Fibroblast of the conjunctiva (primary cell): ENCODE results near the gene PLK1.

ENCODE experiments used
- DNase-seq: peaks from one replicate; pipeline ENCODE4 v3.0.0-alpha.2; 2010; ENCODE audit warnings: low read depth

PLK1 gene

DNA sequence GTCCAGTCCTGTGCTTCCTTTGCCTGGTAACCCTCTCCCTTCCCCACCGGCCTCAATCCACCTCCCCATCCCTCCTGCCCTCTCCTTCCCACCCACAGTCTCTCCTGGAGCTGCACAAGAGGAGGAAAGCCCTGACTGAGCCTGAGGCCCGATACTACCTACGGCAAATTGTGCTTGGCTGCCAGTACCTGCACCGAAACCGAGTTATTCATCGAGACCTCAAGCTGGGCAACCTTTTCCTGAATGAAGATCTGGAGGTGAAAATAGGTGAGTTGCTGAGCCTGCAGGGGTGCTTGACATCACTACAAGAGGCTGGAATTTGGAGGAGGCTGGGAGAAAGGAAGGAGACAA is 1.3 kb downstream of the PLK1 start:
- no peak for DNase-seq

DNA sequence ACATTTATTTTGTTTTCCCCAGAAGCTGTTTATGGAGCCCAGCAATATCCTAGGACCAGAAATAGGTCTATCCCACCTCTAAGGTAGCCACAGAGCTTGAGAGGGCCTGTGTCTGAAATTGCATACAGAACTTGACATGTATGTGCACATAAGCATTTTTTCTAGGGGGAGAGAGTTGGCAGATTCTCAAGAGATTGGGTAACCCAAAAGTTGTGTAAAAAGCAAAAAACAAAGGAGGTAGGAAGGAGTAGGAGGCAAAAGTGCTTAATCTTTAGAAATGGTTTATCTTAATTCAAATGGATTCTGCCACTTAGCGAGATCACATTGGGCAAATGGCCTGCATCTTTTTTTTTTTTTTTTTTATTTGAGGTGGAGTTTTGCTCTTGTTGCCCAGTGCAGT is 3.5 kb downstream of the PLK1 start:
- DNase-seq, result no peak

DNA sequence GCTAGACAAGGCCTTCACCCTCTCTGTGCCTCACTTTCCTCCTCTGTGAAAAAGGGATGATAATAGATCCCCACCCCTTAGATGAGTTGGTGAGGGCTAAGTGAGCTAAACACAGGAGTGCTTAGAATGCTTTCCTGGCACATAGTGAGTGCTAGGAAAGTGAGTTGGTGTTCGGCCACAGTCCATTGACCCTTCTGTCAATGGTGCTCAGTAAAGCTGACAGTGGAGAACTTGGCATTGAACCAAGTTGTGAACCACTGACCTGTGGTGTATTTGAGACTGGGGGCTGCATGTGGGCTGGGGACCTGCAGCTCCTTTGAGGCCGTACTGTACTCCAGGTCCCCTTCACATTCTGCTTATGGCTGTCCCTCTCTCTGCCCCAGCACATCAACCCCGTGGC is 4.8 kb downstream of the PLK1 start:
- DNase-seq, result no peak

DNA sequence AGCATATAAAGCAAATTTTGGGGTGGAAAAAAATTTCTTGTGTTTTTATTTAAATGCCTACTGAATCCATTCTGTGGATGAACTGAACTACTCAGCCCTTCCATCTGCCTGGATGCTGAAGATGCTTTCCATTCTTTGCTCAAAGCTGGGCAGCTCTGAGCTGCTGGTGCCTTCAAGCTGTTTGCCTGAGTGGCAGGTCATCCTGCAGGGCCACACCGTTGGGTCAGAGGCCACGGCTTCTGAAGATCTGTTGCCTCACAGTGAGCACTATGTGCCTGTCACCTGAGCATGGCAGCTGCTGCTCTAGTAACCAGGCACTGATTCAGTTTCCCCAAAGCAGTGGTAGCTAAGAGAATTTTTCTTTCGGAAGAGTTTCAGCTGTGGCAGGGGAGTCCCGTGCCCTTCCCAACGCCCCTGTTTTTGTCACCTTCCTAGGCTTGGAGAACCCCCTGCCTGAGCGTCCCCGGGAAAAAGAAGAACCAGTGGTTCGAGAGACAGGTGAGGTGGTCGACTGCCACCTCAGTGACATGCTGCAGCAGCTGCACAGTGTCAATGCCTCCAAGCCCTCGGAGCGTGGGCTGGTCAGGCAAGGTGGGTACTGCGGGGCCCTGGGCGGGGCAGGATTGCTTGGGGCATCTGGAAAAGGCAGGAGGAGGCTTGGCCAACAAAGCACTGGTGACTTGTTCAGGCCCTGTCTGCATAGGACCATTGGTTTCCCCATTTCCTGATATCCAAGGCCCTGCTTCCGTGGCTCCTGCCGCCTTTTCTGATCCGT is 8.5 kb downstream of the PLK1 start:
- DNase-seq, result no peak

DNA sequence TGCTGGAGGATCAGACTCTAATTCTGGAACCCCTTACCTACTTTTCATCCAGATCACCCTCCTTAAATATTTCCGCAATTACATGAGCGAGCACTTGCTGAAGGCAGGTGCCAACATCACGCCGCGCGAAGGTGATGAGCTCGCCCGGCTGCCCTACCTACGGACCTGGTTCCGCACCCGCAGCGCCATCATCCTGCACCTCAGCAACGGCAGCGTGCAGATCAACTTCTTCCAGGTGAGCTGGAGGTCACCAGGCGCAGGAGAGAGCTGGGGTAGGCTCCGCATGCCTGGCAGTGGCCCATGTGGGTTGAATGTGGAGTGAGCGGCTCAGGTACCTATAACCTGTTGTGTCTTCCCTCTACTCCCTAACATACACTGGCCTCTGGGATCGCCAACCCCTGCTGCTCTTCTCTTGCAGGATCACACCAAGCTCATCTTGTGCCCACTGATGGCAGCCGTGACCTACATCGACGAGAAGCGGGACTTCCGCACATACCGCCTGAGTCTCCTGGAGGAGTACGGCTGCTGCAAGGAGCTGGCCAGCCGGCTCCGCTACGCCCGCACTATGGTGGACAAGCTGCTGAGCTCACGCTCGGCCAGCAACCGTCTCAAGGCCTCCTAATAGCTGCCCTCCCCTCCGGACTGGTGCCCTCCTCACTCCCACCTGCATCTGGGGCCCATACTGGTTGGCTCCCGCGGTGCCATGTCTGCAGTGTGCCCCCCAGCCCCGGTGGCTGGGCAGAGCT is 10.9 kb downstream of the PLK1 start:
- DNase-seq, result no peak

DNA sequence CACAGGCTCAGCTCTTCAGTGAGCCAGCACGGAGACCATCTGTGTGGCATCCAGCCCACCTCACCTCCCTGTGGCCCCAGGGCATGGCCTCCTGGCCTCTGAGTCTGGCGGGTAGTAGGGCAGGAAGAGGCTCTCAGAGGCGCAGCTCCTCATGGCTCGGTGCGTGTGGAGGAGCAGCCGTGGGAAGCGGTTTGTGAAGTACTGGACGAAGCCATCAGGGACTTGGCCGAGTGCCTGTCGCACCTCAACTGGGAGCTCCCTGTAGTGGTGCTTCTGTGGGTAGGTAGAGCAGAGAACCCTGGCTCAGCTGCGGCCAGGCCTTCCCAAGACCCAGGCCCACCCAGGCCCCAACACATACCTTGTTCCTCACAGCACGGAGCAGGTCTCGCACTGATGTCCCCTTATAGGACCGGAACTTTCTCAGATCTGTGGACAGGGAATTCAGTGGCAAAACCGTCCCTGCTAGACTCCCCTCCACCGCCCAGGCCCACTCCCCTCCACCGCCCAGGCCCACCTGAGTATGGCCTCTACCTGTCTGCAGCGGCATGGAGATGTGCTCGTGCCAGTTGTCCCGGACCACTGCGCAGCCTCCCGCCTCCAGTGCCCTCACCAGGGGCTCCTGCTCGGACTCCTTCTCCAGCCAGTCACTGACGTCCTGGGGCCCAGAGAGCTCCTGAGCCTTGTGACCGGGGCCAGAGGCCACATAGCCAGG is 12.2 kb downstream of the PLK1 start:
- no peak for DNase-seq

DNA sequence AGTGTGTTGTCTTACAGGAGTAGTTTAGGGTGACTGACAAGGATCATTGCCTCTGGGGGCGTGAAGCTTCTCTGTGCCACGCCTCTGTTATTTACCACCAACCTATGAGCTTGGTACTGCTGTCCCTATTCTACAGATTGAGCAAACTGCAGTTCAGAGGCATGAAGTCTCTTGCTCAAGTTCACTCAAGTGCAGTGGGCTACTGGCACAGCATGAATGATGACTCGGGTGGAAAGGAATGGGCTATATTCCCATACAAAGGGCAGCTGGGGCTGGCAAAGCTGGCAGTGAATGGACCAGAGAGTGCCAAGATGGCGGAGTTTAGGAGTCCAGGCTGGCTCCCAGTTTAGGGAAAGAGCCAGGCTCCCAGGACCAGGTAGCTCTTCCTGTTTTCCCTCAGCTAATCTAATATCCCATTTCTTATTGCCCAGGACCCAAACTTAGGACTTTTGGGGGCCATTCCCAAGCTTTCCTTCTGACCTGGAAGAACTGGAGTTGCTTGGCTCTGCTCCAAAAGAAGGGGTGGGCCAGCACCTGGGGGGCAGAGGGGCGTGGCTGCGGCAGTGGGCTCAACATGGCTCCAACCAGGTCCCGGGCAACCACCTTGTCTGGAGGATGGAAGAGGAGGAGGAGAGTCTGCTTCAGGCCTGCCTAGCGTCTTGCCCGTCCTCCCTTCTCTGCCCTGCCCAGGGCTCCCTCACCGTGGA is 12.9 kb downstream of the PLK1 start:
- peak; percentile 49 for DNase-seq

DNA sequence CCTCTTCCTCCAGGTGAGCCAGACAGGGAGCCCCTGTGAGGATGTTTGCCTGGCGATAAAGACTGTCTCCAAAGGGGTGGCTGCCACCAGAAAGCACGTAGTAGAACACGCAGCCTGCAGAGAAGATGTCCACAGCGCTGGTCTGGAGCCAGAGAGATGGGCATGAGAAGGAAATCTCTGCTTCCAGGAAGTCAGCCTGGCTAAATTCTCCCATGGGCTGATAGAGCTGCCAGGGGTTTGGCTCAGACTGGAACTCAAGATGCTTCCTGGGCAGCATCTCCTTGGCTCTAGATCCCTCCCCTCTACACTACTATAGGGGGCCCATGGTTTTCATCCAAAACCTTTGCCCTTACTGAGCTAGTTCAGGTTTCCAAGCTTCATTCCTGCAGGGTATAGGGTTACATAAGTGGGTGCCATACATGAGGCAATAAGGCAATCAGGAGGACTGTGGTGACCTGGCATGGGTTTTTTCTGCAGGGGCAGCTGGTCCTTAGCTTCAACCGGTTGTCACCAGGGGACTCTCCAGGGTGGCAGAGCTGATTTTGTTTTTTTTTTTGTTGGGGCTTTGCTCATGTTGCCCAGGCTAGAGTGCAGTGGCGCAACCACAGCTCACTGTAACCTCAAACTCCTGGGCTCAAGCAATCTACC is 13.6 kb downstream of the PLK1 start:
- DNase-seq, result no peak

DNA sequence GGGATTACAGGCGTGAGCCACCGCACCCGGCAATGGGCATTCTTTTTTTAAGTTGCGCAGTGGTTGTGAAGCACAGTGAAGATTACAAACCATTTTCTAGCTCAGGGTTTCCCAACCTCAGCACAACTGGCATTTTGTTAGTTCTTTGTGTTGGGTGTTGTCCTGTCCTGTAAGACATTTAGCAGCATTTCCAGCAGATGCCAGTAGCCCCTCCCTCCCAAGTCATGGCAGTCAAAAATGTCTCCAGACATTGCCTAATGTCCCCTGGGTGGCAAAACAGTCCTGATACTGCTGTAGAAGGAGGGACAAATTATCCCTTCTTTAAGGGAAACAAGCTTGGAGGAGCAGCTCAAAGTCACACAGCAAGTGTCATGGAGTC is 15.6 kb downstream of the PLK1 start:
- DNase-seq, result no peak

DNA sequence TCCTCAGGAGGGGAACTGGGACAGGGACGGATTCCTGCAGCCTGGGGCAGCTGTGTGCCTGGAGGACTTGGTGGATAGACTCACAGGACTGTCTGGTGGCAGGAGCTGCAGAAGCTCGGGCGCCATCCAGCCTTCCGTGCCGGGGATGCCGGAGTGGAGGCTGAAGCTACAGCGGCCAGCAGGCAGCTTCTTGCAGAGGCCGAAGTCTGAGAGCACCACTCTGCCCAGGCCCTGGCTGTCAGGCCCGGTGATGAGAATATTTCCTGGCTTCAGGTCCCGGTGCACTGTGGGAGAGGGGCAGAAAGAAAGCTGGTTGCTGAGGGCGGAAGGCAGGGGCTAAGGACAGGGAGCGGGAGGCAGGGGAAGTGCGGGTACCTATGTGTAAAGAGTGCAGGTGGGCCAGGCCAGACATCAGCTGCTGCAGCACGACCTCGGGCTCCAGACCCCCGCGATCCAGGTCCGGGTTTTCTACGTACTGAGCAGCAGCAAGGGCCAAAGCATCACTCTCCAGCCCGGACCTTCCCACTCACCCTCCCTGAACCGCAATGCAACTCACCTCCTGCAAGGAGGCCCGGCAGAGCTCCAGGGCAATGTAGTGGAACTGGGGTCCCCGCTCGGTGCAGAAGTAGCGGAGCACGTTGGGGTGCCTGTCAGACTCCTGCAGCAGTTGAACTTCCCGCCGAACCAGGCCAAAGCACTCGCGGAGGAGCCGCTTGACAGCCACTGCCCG is 16.1 kb downstream of the PLK1 start:
- no peak for DNase-seq

DNA sequence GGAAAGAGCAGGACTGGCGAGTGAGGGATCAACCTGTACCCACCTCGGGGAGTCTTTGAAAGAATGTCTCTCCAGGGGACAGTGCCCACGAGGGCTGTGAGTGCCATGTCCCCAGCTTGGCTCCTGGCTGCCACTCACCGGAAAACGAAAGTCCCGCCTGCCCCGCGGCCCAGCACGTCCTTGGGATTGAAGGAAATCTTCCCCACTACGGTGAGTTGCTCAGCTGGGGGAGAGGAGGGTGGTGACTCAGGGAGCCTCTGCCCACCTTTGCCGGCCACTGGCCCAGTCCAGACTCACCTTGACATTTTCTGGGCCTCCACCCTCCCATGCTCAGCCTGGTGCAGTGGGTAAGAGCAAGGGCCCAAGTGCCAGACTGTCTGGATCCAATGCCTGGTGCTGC is 17.1 kb downstream of the PLK1 start:
- DNase-seq, result no peak

DNA sequence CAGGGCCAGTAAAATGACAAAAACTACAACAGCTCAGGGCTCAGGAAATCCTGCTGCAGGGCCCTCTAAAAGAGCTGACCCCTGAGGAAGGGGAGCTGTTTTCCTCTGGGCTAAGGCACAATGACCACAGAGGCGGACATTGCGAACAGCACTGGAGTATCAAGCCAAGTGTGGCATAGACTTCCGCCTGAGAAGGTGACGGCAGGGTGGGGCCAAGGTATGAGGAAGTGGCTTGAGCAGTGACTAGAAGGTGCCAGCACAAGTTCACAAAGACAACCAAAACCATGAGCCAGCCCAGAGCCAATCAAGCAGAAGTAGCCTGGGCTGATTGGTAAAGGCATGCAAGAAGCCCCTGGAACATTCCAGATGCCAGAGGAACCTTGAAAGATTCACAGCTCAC is 20.4 kb downstream of the PLK1 start:
- no peak for DNase-seq

DNA sequence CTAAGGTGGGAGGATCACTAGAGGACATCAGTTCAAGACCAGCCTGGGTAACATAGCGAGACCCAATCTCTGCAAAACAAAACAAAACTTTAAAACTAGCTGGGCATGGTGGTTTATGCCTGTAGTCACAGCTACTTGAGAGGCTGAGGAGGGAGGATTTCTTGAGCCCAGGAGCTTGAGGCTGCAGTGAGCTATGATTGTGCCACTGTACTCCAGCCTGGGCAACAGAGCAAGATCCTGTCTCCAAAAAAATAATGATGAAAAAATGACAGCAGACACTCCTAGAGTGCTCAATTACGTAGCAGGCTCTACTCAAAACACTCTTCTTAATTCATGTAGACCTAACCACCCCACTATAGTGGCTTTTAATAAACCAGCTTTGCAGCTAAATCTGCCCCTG is 21.4 kb downstream of the PLK1 start:
- no peak for DNase-seq

DNA sequence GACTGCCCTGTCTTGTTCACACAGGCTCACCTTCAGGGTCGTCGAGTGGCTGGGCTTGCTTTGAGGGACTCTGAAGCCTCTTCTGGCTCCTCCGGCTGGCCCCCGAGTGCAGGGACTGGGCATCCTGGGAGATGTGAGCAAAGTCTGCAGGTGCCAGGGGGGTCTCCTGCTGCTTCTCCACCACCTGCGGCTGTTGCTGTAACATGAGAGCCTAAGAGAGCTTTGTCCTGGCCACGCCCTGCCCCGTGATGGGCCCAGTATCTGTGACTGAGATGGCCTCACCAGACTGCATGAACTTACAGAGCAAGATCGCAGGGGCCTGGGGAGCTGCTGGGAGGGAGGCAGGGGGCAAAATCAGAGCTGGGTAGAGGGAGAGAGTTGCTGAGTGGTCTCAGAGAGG is 21.8 kb downstream of the PLK1 start:
- no peak for DNase-seq

DNA sequence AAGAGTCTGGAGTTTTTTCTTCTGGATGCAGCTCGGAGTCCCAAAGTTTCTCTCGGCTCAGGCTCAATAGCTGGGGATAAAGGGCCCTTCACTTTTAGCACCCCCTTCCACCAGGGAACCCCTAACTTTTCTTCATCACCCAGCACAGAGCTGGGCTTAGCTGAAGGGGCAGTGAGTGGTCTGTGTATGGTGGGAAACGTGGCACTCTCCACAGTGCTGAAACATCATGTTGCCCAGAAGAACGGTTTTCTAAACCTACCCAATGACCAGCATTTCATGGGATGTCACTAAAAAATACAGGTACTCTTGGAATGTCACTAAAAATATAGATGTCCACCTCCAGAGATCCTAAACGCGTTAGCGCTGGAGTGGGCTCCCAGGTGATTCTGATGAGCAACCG is 22.4 kb downstream of the PLK1 start:
- DNase-seq, result no peak

DNA sequence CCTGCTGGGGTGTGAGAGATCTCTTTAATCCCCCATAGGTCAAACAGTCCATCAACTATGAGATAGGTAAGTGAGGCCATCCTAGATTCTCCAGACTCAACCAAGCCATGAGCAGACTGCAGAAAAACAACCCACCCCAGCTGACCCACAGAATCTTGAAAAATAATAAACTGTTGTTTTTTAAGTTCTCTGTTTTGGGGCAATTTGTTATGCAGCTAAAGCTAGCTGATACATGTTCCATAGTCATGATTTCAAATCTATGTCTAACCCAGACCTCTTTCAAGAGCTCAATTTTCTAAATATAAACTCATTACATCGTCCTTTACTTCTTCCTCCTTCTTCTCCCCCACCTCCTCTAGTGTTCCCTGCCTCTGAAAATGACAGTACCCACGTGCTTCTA is 24.3 kb downstream of the PLK1 start:
- DNase-seq, result no peak

DNA sequence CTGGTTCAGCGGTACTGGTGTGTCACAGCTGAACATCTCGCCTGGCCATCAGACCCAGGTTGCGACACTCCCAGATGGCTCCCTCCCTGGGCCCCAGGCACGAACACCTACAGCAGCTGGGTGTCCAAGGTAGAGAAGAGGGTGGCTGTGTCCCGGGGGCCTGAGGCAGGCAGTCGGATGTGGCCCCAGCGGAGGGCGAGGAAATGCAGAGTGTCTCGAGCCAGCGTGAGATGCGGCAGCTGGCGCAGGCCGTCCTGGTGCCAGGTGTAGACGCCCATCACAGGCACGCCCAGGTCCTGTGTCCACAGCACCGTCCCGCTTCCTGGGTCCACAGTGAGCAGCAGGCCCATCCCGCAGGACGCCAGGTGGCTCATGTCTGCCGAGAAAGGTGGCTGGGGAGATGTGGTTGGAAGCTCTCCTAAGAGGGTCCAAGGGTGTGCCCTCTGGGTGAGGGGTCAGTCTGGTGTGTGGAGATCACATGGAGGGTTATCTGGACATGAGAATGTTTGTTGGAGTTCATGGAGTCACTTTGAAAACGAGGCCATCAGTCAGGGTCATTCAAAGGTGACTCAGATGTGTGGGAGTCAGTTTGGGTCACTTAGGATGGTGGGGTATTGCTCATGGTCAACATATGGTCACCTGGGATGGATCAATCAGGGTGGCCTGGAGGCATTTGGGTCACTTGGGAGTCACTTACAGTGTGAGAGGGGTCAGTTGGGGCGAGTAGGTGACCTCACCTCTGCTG is 26.3 kb downstream of the PLK1 start:
- no peak for DNase-seq

DNA sequence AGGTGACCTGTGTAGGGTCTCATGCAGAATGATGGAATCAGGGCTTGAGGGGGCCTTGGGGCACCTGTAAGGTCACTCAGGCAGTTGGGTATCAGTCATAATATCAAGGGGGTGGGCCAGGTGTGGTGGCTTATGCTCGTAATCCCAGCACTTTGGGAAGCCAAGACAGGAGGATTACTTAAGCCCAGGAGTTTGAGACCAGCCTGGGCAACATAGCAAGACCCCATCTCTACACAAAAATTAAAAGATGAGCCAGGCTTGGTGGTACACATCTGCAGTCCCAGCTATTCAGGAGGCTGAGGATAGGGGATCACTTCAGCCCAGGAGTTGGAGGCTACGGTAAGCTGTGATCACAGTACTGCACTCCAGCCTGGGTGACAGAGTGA is 26.8 kb downstream of the PLK1 start:
- no peak for DNase-seq

DNA sequence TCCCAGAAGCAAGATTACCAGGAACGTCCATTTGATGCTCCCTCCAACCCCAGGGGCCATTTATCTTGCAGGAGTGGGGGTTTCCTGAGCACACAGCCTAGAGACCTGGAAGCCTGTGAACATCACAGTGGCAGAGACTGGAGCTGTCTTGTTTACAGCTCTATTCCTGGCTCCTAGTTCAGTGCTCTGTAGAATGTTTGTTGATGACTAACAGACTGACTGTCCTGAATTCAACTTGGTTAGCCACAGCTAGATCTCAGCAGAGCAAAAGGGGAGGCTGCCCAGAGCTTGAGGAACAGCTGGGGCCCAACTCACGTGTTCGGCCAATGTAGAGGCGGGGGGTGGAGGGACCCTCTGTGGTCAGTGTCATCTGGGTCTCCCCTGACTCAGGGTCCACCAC is 27.8 kb downstream of the PLK1 start:
- no peak for DNase-seq

DNA sequence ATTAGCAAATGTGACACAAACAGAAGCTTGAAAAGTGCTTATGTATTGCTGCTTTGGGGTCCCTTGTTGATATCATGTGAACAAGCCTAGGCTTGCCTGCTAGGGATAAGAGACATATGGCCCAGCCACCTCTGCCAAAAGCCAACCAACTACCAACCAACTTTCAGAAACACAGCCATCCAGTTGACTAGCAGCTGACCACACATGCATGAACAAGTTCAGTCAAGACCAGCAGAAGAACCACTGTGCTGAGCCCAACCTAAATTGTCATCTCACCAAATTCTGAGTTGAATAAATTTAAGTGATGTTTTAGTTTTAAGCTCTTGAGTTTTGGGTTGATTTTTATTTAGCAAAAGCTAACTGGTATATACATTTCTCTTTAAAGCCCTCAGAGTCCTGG is 30.8 kb downstream of the PLK1 start:
- no peak for DNase-seq

DNA sequence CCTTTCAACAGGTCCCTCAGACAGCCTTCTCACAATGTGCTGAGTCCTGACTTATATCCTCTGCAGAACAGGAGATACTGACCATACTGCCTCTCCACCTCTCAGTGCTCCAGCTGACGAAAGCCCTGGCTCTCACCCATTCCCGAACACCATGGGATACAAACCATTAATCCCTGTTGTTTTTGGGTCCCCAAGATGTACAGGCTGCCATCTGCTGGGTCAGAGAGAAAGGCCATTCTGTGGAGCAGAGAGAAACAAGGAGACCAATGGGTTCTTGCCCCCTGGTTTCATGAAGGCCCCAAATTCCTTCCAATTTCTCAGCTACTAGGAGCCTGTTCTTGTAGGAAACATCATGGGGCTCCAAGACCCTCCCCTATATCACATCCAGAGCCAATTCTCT is 31.3 kb downstream of the PLK1 start:
- DNase-seq, result no peak
